ENCODE results near the gene NAIF1. TPM values are rescaled to one million over a fixed set of nuclear protein-coding genes. Genes with fewer than 3 reads are reported as not detected.
"Not testable (repeated sequence)": the region's sequence is repeated elsewhere in the genome, so short reads cannot be mapped to it uniquely, and the experiment has no call there.

The NAIF1 gene
- total RNA-seq, 1 experiment from 2014 or later: 14.0 TPM

DNA sequence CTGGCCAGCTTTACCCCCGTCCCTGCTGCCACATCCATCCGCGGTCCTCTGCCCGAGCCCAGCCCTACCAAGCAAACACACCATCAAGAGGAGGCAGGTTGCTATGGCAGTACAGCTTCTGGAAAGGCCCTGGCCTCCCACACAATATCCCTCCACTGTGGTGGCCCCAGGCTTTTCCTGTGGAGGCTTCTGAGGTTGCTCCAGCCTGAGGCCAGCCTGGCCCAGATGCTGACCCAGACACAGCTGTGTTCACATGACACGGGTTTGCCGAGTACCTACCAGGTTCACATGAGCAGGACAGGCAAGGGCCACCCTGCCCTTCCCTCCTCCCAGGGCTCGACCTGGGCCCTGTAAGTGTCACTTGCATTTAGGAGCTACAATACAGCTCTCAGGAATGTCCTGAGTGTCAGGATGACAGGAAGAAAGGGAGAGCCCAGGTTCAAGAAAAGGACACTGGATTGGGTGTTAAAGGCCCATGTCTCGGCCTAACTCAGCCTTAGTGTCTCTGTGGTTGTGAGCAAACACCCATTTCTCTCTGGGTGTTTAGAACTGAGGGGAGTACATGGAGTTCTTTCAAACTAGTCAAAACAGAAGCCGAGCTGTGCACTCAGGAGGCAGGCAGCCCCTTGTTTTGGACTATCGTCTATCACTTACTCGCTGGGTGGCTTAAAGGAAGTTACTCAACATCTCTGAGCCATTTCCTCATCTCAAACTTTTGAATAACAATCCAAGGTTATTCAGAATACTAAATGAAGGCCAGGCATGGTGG is 40.2 kb downstream of the NAIF1 start:
- no peak for DNase-seq (ENCODE audit: low read depth)

- no peak for DNase-seq (ENCODE audit: low read depth)
Observed at GRCh38 chr9:128026255-128026772, 40.8 kb downstream of the NAIF1 start.

DNA sequence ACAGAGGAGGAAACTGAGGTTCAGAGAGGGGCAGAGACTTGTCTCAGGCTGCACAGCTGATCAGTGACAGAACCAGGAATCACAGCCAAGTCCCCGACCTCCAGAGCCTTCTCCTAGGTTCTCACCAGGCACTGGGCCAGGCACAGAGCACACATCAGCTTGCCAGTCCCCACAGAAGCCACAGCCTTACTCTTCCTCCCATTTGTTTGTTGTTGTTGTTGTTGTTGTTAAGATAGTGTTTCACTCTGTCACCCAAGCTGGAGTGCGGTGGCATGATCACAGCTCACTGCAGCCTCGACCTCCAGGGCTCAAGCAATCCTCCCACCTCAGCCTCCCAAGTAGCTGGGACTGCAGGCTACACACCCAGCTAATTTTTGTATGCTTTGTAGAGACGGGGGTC is 41.4 kb downstream of the NAIF1 start:
- no peak for DNase-seq (ENCODE audit: low read depth)

DNA sequence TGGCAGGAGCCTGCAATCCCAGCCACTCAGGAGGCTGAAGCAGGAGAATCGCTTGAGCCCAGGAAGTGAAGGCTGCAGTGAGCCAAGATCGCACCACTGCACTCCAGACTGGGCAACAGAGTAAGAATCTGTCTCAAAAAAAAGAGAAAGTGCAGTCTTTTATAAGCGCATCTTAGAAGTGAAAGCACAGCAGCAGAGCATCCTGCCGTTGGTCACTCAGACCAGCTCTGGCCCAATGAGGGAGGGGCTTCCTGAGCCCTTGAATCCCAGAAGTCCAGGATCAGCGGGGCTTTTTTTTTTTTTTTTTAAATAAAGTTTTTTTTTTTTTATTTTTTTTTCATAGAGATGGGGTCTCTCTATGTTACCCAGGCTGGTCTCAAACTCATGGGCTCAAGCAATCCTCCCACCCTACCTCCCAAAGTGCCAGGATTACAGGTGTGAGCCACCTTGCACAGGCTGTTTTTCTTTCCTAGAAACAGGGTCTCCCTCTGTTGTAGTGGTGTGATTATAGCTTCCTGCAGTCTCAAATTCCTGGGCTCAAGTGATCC is 42.3 kb downstream of the NAIF1 start:
- DNase-seq (ENCODE audit: low read depth): no peak

- not testable (repeated sequence) for DNase-seq (ENCODE audit: low read depth)
Observed at GRCh38 chr9:128023671-128024070, 43.4 kb downstream of the NAIF1 start.

DNA sequence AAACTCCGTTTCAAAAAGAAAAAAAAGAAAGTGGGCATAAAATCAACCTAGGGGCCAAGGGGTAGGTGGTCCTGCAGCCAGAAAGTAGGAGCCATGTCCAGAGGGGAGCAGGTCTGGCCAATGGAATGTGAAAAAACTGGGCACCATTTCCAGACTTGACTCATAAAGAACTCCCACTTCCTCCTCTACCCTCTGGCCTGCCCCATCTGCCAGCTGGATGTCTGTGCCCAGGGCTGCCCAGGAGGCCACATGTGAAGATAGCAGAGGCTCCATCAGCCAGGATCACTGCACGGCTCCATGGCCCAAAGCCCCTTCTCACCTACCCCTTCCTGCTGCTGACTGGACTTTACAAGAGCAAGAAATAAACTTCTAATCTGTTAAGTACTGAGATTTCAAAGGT is 44.2 kb downstream of the NAIF1 start:
- DNase-seq (ENCODE audit: low read depth): no peak

- DNase-seq (ENCODE audit: low read depth): no peak
Observed at GRCh38 chr9:128021098-128021497, 46.0 kb downstream of the NAIF1 start.

DNA sequence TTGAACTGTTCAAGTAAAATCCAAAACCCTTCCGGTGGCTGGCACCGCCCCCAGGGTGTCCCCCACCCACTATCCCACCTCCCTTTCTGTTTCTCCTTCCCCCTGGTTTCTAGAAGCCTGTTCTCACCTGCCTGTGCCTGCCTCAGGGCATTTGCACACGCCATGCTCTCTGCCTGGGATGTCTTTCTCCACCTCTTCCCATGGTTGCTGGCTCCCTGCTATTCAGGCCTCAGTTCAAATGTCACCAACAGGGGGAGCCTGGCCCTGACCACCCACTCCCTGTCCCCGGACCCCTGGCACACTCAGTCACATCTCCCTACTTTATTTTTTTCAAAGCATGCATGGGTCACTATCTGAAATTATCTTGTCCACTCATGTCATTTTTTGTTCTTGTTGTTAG is 46.4 kb downstream of the NAIF1 start:
- DNase-seq (ENCODE audit: low read depth): no peak

DNA sequence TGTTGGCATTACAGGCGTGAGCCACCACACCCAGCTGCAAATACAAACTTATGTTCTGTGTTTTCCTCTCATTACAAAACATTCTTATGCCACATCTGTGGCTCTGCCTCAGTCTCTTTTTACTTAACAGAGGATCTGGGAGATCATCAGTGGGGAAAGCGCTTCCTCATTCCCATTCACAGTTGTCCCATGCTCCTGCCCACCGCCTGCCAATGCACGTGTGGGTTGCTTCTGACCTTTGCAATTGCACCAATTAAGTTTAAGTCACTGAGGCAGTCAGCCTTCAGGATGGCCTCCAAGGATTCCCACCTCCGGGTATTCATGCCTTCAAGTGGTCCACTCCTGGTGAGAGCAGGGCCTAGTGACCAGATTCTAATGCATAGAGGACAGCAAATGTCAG is 51.4 kb downstream of the NAIF1 start:
- no peak for DNase-seq (ENCODE audit: low read depth)

Other genes with a start within 250 kb of the NAIF1 start
- gene ENG, start 212.7 kb downstream of the NAIF1 start, total RNA-seq (2014; rRNA removed): 47.5 and 48.3 TPM in 2 replicates
- gene AK1, start 189.6 kb downstream of the NAIF1 start, total RNA-seq (2014; rRNA removed): 75.1 and 85.0 TPM in 2 replicates
- 105 and 110 TPM in 2 replicates for gene ST6GALNAC6, start 167.7 kb downstream of the NAIF1 start, total RNA-seq (2014; rRNA removed)
- 41.6 and 50.9 TPM in 2 replicates for gene ST6GALNAC4, start 150.3 kb downstream of the NAIF1 start, total RNA-seq (2014; rRNA removed)
- 2.0 and 2.6 TPM in 2 replicates for gene PIP5KL1, start 136.5 kb downstream of the NAIF1 start, total RNA-seq (2014; rRNA removed)
- 29.0 and 29.5 TPM in 2 replicates for gene DPM2, start 129.5 kb downstream of the NAIF1 start, total RNA-seq (2014; rRNA removed)
- gene EEIG1, start 86.3 kb downstream of the NAIF1 start, total RNA-seq (2014; rRNA removed): 4.8 and 12.2 TPM in 2 replicates
- gene SLC25A25, start 912 bp upstream of the NAIF1 start, total RNA-seq (2014; rRNA removed): 24.9 and 25.2 TPM in 2 replicates
- gene PTGES2, start 60.4 kb upstream of the NAIF1 start, total RNA-seq (2014; rRNA removed): 60.7 and 62.8 TPM in 2 replicates
- gene LCN2, start 82.1 kb upstream of the NAIF1 start, total RNA-seq (2014; rRNA removed): not detected in 2 replicates
- gene BBLN, start 92.9 kb upstream of the NAIF1 start, total RNA-seq (2014; rRNA removed): 180 and 197 TPM in 2 replicates
- 43.8 and 57.0 TPM in 2 replicates for gene CIZ1, start 124.3 kb upstream of the NAIF1 start, total RNA-seq (2014; rRNA removed)
- gene DNM1, start 136.1 kb upstream of the NAIF1 start, total RNA-seq (2014; rRNA removed): 0.17 TPM in 1 of 2 replicates, not detected in the other
- gene GOLGA2, start 208.7 kb upstream of the NAIF1 start, total RNA-seq (2014; rRNA removed): 73.2 and 76.5 TPM in 2 replicates
- gene SWI5, start 209.0 kb upstream of the NAIF1 start, total RNA-seq (2014; rRNA removed): 40.9 and 41.7 TPM in 2 replicates